HEK293T (cell line): Measurements from ENCODE around the gene OR9A4.

Source experiments
- CTCF ChIA-PET: fragments of 350-600 bp; formaldehyde crosslinking; extraction: SDS; loops from one replicate; lab custom pipeline; 2021; ENCODE audit warnings: antibody characterized with exemption, inconsistent platforms; lab: Yijun Ruan, JAX
- POLR2A ChIA-PET: fragments of 350-600 bp; formaldehyde crosslinking; extraction: SDS; loops from one replicate; lab custom pipeline; 2020; ENCODE audit warnings: antibody characterized with exemption, inconsistent platforms; lab: Yijun Ruan, JAX
- DNase-seq: peaks from one replicate; pipeline ENCODE4 v3.0.0; 2012; ENCODE audit warnings: mixed read lengths; ENCODE audit errors: extremely low spot score
- ARNT ChIP-seq: fragments of 450-650 bp; IDR thresholded peaks from 2 replicates; pipeline ENCODE4 v1.6.1; 2017; ENCODE audit warnings: mild to moderate bottlenecking
- BHLHE40 ChIP-seq: fragments of 450-650 bp; IDR thresholded peaks from 2 replicates; pipeline ENCODE4 v1.6.1; 2016; ENCODE audit warnings: mild to moderate bottlenecking, moderate library complexity, borderline replicate concordance
- CTBP1 ChIP-seq: fragments of 450-650 bp; IDR thresholded peaks from 2 replicates; pipeline ENCODE4 v1.6.1; 2016; ENCODE audit warnings: borderline replicate concordance
- ELF4 ChIP-seq: fragments of 450-650 bp; IDR thresholded peaks from 2 replicates; pipeline ENCODE4 v1.6.1; 2017; ENCODE audit warnings: antibody characterized with exemption
- FOXA1 ChIP-seq: fragments of 450-650 bp; IDR thresholded peaks from 2 replicates; pipeline ENCODE4 v1.6.1; 2016; ENCODE audit warnings: mild to moderate bottlenecking
- FOXK2 ChIP-seq: fragments of 450-650 bp; IDR thresholded peaks from 2 replicates; pipeline ENCODE4 v1.6.1; 2016; ENCODE audit warnings: mild to moderate bottlenecking
- FOXM1 ChIP-seq: fragments of 450-650 bp; IDR thresholded peaks from 2 replicates; pipeline ENCODE4 v1.6.1; 2017; ENCODE audit warnings: mild to moderate bottlenecking, borderline replicate concordance
- HDGF ChIP-seq: fragments of 450-650 bp; IDR thresholded peaks from 2 replicates; pipeline ENCODE4 v1.6.1; 2017; ENCODE audit warnings: antibody characterized with exemption, borderline replicate concordance
- L3MBTL2 ChIP-seq: fragments of 450-650 bp; conservative IDR thresholded peaks from 2 replicates; pipeline ENCODE4 v1.6.1; 2016; ENCODE audit warnings: mild to moderate bottlenecking
- LEF1 ChIP-seq: fragments of 450-650 bp; IDR thresholded peaks from 2 replicates; pipeline ENCODE4 v1.6.1; 2017; ENCODE audit warnings: mild to moderate bottlenecking, borderline replicate concordance
- NFRKB ChIP-seq: fragments of 450-650 bp; IDR thresholded peaks from 2 replicates; pipeline ENCODE4 v1.6.1; 2016; ENCODE audit warnings: mild to moderate bottlenecking, moderate library complexity
- PKNOX1 ChIP-seq: fragments of 450-650 bp; IDR thresholded peaks from 2 replicates; pipeline ENCODE4 v1.6.1; 2016
- SP1 ChIP-seq: fragments of 450-650 bp; IDR thresholded peaks from 2 replicates; pipeline ENCODE4 v1.6.1; 2017
- SUZ12 ChIP-seq: fragments of 450-650 bp; IDR thresholded peaks from 2 replicates; pipeline ENCODE4 v1.6.1; 2016; ENCODE audit warnings: mild to moderate bottlenecking
- TARDBP ChIP-seq: fragments of 450-650 bp; IDR thresholded peaks from 2 replicates; pipeline ENCODE4 v1.6.1; 2016
- ZNF384 ChIP-seq: fragments of 450-650 bp; IDR thresholded peaks from 2 replicates; pipeline ENCODE4 v1.6.1; 2016

The OR9A4 gene

GRCh38 chr7:141944811-141945210 lies 28.6 kb downstream of the OR9A4 start:
- DNase-seq: no peak
- TF ChIP-seq HDGF (no peak), ELF4 (no peak), FOXK2 (no peak), LEF1 (no peak), FOXA1 (no peak), BHLHE40 (no peak), TARDBP (no peak), L3MBTL2 (no peak), ZNF384 (no peak), SUZ12 (no peak), PKNOX1 (no peak)
- CTCF ChIA-PET: interaction anchor here (0.7 kb wide), 1 partner anchor 12 kb away, joined by 3 read pairs; no protein-coding TSS in a partner anchor
- POLR2A ChIA-PET: no interaction called here

GRCh38 chr7:141945356-141945755 lies 29.2 kb downstream of the OR9A4 start:
- no peak for DNase-seq
- CTCF ChIA-PET: interaction anchor here (0.7 kb wide), 1 partner anchor 12 kb away, joined by 3 read pairs; no protein-coding TSS in a partner anchor
- POLR2A ChIA-PET: no interaction called here
- TF ChIP-seq BHLHE40 (no peak), SP1 (no peak), FOXK2 (no peak), L3MBTL2 (no peak), CTBP1 (no peak), TARDBP (no peak), ARNT (no peak), FOXA1 (no peak), NFRKB (no peak), HDGF (no peak), FOXM1 (no peak), ELF4 (no peak)

GRCh38 chr7:141946796-141947195 lies 30.6 kb downstream of the OR9A4 start, which contains the start of gene CLEC5A:
Gene CLEC5A, minus strand, starts transcription at chr7:141946974. Its CDS starts 682 bp downstream, at chr7:141946292.
- ChIA-PET CTCF (no interaction called here), POLR2A (no interaction called here)
- DNase-seq: no peak
- TF ChIP-seq L3MBTL2 (no peak), CTBP1 (no peak), ARNT (no peak), SP1 (no peak), ZNF384 (no peak), NFRKB (no peak), BHLHE40 (no peak), HDGF (no peak), FOXK2 (no peak), LEF1 (no peak), FOXM1 (no peak), SUZ12 (no peak)

- ChIA-PET POLR2A (no interaction called here), CTCF (no interaction called here)
- TF ChIP-seq ARNT (no peak), FOXA1 (no peak), FOXK2 (no peak), L3MBTL2 (no peak), ZNF384 (no peak), BHLHE40 (no peak), HDGF (no peak), LEF1 (no peak), TARDBP (no peak), NFRKB (no peak), FOXM1 (no peak)
- DNase-seq: no peak
Measured at GRCh38 chr7:141949021-141949420, 32.8 kb downstream of the OR9A4 start.

GRCh38 chr7:141949451-141949850 lies 33.3 kb downstream of the OR9A4 start:
- DNase-seq: no peak
- ChIA-PET POLR2A (no interaction called here), CTCF (no interaction called here)
- no peak for TF ChIP-seq PKNOX1
- TF ChIP-seq SP1: no peak
- TF ChIP-seq FOXM1: no peak
- TF ChIP-seq BHLHE40: no peak
- no peak for TF ChIP-seq NFRKB
- TF ChIP-seq L3MBTL2: no peak
- no peak for TF ChIP-seq ELF4
- TF ChIP-seq FOXK2: no peak
- no peak for TF ChIP-seq ARNT
- no peak for TF ChIP-seq FOXA1
- TF ChIP-seq HDGF: no peak
- TF ChIP-seq LEF1: no peak
- no peak for TF ChIP-seq ZNF384
- no peak for TF ChIP-seq CTBP1

GRCh38 chr7:141949911-141950310 lies 33.7 kb downstream of the OR9A4 start:
- ChIA-PET CTCF (no interaction called here), POLR2A (no interaction called here)
- DNase-seq: no peak

More at GRCh38 chr7:141949911-141950310, 33.7 kb downstream of the OR9A4 start:
- no peak for TF ChIP-seq ZNF384
- TF ChIP-seq ELF4: no peak
- TF ChIP-seq L3MBTL2: no peak
- TF ChIP-seq CTBP1: no peak
- TF ChIP-seq FOXK2: no peak
- no peak for TF ChIP-seq FOXM1
- TF ChIP-seq BHLHE40: no peak
- no peak for TF ChIP-seq SUZ12
- no peak for TF ChIP-seq TARDBP
- no peak for TF ChIP-seq PKNOX1
- no peak for TF ChIP-seq HDGF
- TF ChIP-seq LEF1: no peak
- no peak for TF ChIP-seq ARNT
- TF ChIP-seq NFRKB: no peak
- TF ChIP-seq SP1: no peak
- no peak for TF ChIP-seq FOXA1
